SU-DHL-6 (cell line): ENCODE measurements around the gene MGME1.

Experiments used
- EZH2phosphoT487 ChIP-seq: fragments of 200-600 bp; sonication (generic), shearing (Covaris generic); conservative IDR thresholded peaks from 2 replicates; pipeline ENCODE4 v1.6.1; 2018; ENCODE audit warnings: mild to moderate bottlenecking, antibody characterized with exemption, low read length, moderate library complexity, mixed read lengths
- TF ChIP-seq, protein P1 (sequence below): fragments of 200-600 bp; sonication (generic); IDR thresholded peaks from one replicate; pipeline ENCODE4 v1.5.1; 2017; ENCODE audit warnings: antibody characterized with exemption, mild to moderate bottlenecking, low read length, moderate library complexity; ENCODE audit not compliant: insufficient read depth, poor library complexity, severe bottlenecking

GRCh38 chr20:18020931-18021330 is 52.1 kb downstream of the MGME1 start:
- TF ChIP-seq, protein P1, sequence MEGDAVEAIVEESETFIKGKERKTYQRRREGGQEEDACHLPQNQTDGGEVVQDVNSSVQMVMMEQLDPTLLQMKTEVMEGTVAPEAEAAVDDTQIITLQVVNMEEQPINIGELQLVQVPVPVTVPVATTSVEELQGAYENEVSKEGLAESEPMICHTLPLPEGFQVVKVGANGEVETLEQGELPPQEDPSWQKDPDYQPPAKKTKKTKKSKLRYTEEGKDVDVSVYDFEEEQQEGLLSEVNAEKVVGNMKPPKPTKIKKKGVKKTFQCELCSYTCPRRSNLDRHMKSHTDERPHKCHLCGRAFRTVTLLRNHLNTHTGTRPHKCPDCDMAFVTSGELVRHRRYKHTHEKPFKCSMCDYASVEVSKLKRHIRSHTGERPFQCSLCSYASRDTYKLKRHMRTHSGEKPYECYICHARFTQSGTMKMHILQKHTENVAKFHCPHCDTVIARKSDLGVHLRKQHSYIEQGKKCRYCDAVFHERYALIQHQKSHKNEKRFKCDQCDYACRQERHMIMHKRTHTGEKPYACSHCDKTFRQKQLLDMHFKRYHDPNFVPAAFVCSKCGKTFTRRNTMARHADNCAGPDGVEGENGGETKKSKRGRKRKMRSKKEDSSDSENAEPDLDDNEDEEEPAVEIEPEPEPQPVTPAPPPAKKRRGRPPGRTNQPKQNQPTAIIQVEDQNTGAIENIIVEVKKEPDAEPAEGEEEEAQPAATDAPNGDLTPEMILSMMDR: no peak
- TF ChIP-seq EZH2phosphoT487: no peak
